ENCODE data around the gene TPH2.

The TPH2 gene

DNA sequence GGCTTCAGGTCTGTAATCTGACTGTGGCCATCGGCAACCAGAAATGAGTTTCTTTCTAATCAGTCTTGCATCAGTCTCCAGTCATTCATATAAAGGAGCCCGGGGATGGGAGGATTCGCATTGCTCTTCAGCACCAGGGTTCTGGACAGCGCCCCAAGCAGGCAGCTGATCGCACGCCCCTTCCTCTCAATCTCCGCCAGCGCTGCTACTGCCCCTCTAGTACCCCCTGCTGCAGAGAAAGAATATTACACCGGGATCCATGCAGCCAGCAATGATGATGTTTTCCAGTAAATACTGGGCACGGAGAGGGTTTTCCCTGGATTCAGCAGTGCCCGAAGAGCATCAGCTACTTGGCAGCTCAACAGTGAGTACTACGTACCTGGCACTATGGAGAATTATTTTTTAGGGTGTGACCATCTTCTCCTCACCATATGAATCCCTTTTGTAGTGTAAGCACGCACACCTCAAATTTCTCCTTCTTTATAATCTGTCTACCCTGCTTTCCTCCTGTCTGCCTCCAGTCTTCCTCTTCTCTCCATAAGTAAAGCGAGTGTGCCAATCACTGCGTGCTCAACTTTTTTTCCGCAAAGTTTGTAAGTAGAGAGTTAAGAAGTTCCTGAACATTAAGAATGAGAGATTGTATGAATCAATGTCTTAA lies at the start of gene TPH2:
Gene TPH2 (plus strand): TSS at position 118 of the 658 bp plus-strand sequence. CDS start 142 bp downstream, at position 260.
- no peak for DNase-seq

DNA sequence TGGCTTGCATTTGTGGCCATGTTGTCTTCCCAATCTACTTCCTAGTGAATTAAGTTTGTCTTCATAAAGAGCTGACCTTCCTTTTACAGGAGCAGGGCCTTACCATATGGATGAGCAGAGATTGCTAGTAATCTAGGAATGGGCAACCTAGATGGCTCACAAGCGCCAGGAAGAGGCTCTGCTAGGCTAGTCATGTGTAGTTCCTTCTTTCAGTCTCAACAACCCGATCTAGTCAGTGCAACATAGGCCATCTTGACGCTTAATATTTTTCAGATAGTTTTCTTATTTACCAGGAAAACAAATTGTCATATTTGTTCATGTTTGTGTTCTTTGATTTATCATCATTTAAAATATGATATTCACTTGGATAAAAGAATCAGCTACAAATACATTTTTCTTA lies 48.2 kb upstream of the TPH2 start:
- no peak for DNase-seq

DNA sequence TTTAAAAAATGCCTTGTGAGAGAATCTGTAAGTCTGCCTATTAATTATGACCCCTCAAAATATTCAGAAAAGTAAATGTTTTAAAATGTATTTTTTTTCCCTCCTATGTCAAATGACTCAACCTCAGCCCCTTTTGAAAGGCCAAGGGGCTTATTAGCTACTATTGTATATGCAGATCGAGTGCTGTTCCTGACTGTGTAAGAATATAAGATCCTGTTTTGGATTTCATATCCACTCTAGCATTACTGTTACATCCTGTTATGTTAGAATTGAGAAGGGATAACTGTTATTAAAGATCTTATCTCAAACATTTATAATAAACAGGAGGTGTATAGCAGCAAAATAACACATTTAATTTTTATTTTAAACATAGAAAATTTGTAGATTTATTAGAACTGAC lies 46.6 kb upstream of the TPH2 start:
- no peak for DNase-seq

DNA sequence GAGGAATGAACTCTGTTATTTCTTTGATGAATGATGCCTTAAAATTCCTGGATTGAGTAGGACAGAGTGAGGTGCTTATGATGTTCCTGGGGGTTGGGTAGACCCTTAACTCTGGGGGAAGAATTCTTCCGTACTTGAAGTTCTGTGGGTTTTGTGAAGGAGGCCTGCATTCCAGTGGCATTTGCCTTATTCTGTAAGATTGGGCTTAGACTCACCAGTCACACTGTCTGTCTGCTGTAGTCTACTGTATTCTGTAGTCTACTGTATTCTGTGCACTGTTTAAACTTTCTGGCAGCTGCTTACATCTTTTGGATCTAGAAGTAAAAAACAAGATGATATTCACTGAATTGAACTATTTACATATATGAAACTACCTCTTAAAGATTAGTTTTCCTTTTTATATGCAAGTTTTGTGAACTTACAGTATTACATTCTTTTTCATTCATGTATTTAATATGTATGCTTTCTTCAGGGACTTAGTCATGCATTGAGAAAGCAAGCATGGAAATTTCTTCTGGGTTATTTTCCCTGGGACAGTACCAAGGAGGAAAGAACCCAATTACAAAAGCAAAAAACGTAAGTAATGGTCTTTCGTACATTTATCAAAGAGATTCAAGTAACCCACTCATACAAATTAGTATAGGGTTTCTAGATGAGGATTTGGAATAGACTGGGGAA lies 42.3 kb upstream of the TPH2 start:
- no peak for DNase-seq

DNA sequence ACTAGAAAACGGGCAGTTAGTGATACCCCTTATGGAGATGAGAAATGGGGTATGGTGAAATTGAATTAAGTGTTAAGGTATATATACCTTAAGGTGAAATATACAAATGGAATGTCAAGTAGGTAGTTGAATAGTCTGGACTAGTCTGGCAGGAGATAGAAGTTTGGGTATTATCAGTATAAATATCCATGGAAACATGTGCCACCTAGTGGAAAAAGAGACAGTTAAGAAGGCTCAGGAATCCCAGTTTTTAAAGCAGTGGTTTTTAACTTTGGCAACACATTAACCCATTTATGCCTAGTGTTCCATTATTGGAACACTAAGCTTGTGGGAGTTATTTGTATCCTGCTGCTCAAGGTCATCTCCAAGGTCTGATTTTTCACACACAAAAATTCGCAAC lies 38.6 kb upstream of the TPH2 start:
- DNase-seq = no peak

DNA sequence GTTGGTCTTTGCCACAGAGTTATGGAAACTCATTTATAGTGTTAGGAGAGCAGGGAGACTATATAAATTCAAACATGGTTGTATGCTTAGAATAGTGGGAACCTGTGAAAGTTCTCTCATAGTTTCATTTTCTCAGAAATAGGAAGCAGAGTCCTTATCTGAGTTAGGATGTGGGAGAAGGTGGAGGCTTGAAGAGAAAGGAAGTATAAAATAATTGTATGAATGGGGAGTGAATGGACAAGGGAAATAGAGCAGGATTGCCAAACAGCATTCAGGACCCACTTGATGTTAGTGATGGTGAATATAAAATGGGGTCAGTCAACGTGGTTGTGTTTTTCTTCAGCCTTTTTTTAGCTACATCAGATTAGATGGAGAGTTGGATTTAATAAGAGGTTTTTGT lies 34.0 kb upstream of the TPH2 start:
- no peak for DNase-seq

DNA sequence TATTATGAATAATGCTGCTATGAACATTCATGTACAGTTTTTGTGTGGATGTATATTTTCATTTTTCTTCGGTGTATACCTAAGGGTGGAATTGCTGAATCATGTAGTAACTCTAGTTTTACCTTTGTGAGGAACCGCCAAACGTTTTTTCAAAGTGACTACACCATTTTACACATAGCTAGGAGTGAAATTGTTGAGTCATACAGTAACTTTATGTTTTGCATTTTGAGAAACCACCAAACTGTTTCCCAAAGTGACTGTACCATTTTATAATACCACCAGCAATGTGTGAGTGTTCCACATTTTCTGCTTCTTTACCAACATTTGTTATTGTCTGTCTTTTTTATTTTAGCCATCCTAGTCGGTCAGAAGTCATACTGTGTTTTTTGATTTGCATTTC lies 3.1 kb upstream of the TPH2 start:
- no peak for DNase-seq

DNA sequence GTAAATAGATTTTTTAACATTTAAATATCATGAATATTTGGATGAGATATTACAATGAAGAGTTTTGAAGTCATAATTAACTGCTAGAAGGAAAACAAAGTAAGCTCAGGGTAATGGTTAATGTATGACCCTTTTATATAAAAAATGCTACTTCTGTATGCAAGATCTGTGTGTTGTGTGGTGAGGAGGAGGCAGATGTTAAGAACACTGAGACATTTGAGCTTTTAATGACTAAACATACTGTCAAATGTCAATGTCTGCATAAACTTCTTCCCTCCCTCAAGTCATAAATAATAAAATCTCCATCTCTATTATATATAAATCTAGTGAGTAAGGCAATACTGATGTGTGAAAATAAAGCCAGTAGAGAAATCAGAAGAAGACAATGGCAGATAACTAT lies 1.4 kb downstream of the TPH2 start:
- DNase-seq = no peak

DNA sequence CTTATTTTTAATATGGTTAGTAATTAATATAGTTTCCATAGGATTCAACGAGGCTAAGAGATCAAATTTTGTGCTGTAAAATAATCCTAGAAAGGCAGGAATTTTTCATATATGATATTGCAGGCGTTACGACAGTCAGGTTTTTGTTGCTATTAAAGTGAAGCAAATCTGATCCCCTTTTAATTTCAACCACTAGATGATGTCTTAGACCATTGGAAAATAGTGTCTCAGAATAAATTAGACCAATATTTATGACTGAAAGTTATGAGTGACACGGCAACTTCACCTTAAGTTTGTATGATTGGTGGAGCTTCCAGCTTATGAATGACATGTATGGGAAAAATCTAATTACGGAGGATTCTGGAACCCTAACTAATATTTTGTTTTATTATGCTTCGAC lies 2.5 kb downstream of the TPH2 start:
- no peak for DNase-seq

DNA sequence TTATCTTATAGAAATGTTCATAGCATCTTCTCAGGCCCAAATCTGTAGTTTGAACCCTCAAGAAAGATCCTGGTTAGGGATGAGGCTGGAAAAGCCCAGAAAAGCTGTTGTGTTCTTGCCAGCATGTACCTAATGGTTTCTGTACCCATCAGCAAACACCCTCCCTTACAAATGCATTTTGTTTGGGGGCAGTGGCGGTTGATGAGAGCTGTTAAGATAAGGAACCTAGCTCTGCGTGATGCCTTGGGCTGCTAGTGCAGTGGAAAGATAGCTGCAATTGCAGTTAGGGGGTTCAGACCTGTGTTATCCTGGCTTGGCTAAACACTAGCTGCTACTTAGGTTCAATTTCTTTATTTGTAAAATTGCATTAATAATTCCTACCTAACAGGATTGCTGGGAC lies 3.6 kb downstream of the TPH2 start:
- no peak for DNase-seq

DNA sequence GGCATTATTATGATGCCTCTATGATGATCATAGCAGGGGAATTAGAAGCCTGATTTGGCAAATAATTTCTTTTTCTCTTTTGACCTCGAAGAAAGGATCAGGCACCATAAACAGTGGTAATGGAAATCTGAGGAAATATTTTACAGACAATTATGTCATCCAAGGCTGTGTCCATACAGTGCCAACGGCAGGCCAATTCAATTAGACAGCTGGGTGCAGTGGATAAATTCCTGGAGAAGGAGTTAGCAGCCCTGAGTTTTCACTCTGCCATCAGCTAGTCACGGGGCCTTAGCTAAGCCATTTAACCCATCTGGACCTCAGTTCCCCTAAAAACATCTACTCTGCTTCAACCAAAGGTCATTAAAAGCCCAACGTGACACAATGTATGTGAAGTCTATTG lies 4.1 kb downstream of the TPH2 start:
- no peak for DNase-seq

DNA sequence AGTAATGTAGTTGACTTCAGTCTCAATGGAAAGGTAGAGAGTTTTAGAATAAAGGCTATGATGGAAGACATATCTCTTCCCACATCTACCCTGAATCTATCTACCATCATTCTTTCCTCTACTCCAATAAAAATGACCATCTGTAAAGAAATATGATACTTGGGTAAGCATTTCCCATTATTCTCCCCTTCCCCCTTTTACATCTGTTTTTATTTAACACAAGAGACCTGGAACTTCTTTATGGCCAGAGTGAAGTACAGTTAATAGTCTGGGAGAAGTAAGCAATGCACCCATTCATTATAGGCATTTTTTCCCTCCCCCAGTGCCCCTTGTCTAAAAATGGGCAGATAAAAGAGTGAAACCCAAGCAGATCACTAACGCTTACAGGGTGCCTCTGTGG lies 6.5 kb downstream of the TPH2 start:
- DNase-seq = no peak

DNA sequence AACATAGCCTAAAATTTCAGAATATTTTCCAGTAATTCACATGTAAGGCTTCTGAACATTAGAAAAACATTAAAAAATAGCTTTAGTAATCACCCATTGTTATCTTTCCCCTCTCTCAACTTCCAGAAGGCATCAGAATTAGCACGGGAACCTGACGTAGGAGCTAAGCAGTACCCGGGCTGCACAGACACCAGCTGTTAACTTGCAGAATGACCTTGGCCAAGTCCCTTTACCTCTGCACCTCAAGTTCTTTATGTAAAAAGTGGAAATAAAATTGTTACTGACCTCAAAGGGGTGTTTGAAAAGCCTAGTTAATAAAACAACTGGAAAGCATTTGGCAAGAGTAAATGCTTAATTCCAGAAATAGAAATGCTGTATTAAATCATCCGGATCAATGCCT lies 7.2 kb downstream of the TPH2 start:
- DNase-seq = no peak

DNA sequence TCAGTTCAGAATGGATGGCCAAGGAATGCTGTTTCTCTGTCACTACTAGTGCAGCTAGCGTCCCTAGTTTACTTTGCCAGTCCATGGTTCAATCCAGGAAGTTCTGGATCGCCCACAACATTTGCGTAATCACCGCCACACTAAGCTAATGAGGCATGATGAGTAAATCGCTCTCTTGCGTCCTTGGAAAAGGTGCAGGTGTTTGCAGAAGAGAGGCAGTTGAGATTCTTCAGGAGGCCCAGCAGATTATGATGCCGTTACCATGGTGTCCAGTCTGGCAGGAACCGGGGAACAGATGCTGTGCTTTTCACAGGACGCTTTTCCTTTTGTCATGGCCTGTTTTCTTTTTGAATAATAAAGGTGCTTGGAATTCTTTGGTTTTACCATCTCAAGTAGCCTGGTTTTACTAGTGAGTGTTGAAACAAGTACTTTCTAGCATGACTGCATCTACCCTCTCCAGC lies 9.0 kb downstream of the TPH2 start:
- DNase-seq = no peak

DNA sequence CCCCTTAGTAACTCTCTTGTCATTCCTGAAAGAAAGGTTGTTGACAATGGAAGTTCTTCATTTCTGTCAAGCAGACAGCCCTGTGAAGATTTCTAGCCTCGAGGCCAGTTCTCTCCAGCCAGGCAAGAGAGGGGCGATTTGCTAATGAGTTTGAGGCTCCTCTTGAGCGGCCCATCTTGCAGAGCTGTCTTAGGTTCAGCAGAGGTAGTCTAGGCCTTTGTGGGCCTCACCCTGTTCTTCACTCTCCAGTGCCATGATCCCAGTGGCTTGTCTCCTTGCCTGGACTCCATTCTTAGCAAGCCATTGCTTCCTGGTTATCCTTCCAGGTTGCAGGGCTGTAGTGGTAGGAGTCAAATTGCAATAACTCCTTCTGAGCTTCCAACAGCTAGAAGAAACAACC lies 9.7 kb downstream of the TPH2 start:
- no peak for DNase-seq

DNA sequence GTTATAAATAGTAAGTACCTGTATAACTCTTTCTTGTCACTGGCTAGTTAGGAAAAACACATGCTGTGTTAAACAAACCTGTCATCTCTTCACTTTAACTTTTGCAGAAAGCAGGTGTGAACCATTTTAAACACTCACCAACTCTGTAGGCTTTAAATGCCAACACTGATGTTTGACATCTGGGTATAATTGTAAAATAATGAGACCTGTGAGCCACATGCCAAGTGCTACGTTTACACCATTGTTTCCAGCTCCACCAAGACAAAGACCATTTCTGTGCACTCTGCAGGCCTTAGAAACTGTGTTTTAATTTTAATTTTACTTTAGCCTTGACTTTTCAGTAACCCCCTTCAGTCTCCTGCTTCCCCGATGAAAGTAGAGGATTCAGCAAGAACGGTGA lies 11.0 kb downstream of the TPH2 start:
- no peak for DNase-seq

DNA sequence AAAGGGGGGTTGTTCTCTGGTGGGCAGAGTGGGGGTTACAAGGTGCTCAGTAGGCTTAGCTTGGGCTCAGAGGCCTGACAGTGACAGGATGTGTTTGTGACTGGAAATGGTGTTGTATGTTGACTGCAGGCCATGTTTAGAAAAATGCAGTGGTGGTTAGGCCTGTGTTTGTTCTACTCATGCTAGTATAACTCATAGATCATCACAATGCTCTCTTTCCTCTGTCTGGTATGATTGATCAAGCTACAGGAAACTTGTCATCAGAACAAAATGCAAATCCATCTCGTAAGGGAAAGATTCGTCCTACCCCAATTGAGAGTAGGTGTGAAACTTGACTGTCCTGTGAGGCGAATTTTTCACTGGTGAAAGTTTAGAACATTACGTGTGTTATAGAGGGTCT lies 11.8 kb downstream of the TPH2 start:
- DNase-seq = no peak

DNA sequence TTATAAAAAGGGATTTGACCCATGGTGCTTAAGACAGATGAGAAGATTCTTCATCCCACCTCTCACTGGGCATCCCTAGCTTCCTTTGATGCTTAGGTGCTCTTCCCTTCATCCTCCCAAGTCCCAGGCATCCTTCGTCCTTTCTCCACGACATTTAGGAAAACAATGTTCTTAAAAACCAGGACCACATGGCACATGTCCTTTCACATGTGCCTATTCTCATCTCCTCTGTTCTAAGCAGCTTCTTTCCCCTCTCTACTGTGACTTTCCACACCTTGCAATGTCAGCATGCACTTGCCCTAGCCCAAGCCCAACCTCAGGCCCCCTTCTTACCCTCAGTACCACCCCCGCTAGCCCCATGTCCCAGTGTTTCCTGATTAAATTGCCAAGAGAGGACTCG lies 12.2 kb downstream of the TPH2 start:
- no peak for DNase-seq

DNA sequence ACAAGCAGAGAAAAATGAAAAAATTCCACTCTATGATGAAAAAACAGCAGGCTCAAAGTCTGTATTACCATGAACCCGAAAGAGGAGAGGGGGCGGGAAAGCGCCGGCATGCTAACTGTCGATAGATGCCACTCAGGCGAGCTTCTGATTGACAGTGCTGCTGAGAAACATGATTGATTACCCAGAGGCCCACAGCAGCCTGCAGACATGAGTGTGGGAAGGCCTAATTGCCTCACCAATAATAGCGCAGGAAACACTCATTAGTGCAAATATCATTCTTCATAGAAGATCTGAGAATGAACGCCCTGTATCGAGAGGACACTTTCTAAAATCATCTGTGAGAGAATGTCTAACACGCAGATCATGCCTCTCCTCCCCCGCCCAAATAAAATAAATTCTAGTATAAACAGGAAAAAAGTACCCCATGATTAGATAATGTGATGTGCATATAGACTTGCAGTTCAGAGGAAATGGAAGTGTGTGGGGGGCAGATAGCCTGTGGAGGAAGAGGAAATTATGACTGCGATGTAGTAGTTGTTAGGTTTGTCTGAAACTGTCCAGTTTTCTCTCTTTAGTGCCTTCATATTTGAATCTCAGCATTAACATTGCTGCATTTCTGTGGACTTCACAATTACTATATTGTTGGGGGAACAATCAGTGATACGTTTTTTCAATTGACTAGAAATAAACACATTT lies 15.6 kb downstream of the TPH2 start:
- no peak for DNase-seq

DNA sequence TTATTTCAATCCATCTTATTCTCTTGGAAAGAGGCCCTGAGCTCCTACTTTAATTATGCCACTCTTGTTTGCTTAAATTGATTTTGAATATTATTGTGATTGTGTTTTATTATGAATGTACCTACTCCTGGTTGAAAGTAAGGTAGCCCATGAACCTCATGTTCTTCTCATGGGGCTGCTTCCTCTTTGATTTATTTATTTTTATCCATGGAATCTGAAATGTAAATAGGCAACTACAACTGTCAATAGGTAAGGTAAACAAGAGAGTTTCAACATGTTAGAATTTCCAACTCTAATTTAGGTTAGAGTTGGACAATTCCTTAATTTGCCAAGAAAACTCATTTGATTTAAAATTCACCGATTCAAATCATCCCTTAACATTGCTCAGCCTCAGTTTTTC lies 16.2 kb downstream of the TPH2 start:
- no peak for DNase-seq

DNA sequence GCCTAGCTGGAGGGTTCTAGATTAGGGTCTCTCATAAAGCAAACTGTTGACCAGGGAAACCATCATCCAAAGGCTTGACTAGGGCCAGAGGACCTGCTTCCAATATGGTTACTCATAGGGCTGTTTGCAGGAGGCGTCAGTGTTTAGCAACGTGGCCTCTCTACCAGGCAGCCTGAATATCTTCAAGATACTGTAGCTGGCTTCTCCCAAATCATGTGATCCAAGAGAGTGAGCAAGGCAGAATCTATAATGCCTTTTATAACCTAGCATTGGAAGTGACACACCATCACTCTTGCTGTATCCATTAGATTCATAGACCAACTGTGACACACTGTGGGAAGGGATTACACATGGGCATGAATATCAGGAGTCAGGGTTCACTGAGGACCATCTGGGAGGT lies 17.3 kb downstream of the TPH2 start:
- no peak for DNase-seq

DNA sequence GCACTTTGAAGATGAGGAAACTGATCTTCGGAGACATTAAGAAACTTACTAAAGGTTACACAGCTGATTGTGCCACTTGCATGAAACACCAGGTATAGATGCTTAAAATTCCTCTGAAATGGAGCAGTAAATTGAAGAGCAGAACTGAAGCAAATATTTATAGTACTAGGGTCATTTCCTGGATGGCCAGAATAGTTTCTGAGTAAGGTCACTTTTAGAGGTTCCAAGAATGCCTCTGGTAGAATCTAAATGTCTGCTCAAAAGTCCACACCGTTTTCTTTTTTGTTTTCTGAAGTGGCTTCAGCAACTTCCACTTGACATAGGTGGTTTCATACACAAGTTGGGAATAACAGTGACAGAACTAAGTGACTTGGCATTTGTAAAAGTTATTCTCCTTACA lies 19.4 kb downstream of the TPH2 start:
- DNase-seq = no peak

DNA sequence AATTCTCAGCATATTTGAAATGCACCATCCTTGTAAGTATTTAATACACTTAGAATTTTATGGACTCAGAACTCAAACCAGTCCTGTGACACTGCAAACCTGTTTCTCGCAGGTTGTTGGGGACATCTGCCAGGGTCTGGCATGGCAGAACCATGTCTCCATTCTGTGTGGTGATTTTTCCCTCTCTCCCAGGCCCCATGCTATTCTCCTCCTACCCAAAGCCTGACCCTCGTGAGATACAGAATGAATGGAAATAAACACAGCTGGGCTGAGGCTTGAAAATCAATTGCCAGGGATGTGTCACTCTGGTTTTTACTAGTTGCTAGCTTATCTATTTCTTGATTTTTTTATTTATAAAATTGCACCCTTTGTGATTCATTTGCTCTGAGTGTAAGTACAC lies 19.8 kb downstream of the TPH2 start:
- no peak for DNase-seq

DNA sequence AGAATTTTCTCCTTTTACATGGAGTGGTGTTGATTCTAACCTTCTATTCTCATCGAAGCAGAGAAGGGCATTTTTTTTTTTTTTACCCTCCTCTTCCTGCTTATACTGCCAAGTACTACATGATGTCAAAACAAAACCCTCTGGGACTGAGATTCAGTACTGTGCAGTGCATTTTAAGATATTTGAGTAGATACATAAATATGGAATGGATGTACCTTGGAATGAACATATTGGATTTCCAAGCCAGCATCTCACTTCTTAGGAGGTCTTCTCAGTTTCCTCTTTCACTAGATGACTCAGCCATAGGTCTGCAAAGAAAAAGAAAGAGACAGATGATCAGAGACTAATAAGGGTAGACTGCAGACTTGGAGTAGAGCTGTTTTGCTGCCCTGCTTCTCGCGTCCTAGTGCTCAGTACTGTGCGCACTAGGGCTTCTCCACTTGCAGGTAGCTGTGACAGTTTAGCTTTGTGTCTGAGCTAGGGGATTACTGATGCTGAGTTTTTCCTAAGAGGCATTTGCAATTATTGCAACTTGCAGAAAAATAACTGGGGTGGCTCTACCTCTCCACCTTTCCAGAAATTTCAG lies 20.4 kb downstream of the TPH2 start:
- DNase-seq = no peak

All from activated T-cell treated with anti-CD3 and anti-CD28 coated beads for 4 hours (primary cell).